ENCODE data around the gene DOCK4. TPM values are rescaled to one million over a fixed set of nuclear protein-coding genes. Genes with fewer than 3 reads are reported as not detected.

Gene DOCK4, protein sequence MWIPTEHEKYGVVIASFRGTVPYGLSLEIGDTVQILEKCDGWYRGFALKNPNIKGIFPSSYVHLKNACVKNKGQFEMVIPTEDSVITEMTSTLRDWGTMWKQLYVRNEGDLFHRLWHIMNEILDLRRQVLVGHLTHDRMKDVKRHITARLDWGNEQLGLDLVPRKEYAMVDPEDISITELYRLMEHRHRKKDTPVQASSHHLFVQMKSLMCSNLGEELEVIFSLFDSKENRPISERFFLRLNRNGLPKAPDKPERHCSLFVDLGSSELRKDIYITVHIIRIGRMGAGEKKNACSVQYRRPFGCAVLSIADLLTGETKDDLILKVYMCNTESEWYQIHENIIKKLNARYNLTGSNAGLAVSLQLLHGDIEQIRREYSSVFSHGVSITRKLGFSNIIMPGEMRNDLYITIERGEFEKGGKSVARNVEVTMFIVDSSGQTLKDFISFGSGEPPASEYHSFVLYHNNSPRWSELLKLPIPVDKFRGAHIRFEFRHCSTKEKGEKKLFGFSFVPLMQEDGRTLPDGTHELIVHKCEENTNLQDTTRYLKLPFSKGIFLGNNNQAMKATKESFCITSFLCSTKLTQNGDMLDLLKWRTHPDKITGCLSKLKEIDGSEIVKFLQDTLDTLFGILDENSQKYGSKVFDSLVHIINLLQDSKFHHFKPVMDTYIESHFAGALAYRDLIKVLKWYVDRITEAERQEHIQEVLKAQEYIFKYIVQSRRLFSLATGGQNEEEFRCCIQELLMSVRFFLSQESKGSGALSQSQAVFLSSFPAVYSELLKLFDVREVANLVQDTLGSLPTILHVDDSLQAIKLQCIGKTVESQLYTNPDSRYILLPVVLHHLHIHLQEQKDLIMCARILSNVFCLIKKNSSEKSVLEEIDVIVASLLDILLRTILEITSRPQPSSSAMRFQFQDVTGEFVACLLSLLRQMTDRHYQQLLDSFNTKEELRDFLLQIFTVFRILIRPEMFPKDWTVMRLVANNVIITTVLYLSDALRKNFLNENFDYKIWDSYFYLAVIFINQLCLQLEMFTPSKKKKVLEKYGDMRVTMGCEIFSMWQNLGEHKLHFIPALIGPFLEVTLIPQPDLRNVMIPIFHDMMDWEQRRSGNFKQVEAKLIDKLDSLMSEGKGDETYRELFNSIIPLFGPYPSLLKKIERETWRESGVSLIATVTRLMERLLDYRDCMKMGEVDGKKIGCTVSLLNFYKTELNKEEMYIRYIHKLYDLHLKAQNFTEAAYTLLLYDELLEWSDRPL (N-terminal part only)
- total RNA-seq: 4.5 and 10.1 TPM in 2 replicates

DNA sequence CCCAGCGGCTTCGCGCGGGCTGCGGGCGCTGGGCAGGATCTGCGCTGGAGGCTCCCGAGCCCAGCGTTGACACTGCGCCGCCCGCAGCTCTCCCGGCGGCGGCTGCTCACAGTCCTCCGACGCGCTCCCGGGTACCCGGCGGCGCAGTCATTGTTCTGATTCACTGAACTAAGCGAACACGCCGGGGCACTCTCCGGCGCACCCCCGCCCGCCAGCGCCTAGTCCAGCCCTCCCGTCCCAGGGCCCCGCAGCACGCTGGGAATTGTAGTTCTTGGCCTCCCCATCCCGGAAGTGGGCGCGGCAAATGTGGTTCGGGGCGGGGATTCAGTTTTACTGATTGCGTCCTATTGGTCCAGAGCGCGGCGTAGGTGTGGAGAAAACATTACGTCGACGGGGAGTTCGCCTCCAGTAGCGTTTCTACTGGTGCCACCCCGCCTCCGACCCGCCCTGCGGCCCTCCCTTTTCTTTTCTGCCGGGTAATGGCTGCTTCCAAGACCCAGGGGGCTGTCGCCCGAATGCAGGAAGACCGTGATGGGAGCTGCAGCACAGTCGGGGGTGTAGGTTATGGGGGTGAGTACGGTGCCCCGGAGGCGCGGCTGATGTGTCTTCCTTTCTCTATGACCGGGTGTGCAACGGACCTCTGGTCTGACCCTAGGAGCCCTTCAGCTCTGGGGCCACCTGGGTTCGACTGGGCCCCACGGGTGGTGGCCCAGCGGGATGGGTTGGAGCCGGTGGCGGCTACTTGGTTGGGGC is at the start of gene DOCK4, which contains the start of gene ZNF277:
TSS of gene DOCK4 (minus strand) at position 162 of the 753 bp plus-strand sequence. CDS start 261 bp downstream, outside the sequence.
TSS of gene ZNF277 (plus strand) at position 458 of the 753 bp plus-strand sequence. CDS start at position 480, 22 bp downstream.
- FAIRE-seq (no peak), DNase-seq (ENCODE audit: low read depth) (peak; percentile 95)
- Histone ChIP-seq H3K27me3 (ENCODE audit: control insufficient read depth, insufficient read depth, low read length) (no peaks in the 10 kb centered on the region), H3K36me3 (ENCODE audit: control insufficient read depth, insufficient read depth, low read length) (no peaks in the 10 kb centered on the region), H3K4me3 (ENCODE audit: low read depth, low read length) (peak within 1 kb of the TSS; percentile 80)
- TF ChIP-seq, protein P1, sequence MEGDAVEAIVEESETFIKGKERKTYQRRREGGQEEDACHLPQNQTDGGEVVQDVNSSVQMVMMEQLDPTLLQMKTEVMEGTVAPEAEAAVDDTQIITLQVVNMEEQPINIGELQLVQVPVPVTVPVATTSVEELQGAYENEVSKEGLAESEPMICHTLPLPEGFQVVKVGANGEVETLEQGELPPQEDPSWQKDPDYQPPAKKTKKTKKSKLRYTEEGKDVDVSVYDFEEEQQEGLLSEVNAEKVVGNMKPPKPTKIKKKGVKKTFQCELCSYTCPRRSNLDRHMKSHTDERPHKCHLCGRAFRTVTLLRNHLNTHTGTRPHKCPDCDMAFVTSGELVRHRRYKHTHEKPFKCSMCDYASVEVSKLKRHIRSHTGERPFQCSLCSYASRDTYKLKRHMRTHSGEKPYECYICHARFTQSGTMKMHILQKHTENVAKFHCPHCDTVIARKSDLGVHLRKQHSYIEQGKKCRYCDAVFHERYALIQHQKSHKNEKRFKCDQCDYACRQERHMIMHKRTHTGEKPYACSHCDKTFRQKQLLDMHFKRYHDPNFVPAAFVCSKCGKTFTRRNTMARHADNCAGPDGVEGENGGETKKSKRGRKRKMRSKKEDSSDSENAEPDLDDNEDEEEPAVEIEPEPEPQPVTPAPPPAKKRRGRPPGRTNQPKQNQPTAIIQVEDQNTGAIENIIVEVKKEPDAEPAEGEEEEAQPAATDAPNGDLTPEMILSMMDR (IDR thresholded peaks at IDR 0.05; ENCODE audit: insufficient read depth, low read length, severe bottlenecking): peak; percentile 18

DNA sequence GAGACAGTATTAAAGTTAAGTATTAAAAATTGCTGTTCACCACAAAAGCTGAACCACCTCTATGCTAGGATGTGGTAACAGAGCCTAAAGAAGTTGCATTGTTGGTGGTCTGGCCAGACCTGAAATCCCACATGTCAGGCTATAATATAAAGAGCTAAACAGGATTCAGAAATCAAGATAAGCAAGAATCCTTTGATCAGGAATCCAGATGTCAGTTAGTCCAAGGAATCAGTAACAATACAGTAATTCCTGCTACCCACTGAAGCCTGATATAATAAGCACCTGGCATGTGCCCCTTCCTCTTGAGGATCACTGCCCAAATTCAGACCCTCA is 49.2 kb upstream of the DOCK4 start:
- TF ChIP-seq, protein P1 (IDR thresholded peaks at IDR 0.05; ENCODE audit: insufficient read depth, low read length, severe bottlenecking): no peak
- FAIRE-seq: no peak

DNA sequence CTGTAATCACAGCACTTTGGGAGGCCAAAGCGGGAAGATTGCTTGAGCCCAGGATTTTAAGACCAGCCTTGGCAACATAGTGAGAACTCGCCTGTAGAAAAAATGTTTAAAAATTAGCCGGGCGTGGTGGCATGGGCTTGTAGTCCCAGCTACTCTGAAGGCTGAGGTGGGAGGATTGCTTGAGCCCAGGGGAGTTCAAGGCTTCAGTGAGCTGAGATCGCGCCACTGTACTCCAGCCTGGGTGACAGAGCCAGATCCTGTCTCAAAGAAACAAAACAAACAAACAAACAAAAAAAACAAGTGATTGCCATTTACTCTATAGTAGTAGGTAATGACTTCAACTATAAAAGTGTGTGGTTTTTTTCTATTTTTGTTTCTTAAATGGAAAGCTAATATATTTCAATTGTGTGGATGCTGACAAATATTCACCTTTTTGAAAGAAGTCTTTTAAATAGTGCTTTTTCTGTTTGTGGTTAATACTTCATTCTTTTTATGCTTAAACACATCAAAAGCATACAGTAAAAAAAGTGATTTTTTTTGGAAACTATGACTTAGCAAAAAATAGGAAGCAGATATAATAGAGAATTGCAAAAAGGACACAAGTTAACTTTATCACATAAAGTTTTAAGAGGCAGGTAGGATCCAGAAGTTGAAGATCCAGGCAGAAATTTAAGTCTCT is 48.6 kb upstream of the DOCK4 start:
- DNase-seq (ENCODE audit: low read depth) (no peak), FAIRE-seq (no peak)
- no peaks in the 10 kb centered on the region for H3K36me3 ChIP-seq (ENCODE audit: control insufficient read depth, insufficient read depth, low read length)
- no peak overlapping the region for H3K4me3 ChIP-seq (ENCODE audit: low read depth, low read length)
- no peaks in the 10 kb centered on the region for H3K27me3 ChIP-seq (ENCODE audit: control insufficient read depth, insufficient read depth, low read length)
- TF ChIP-seq, protein P1 (IDR thresholded peaks at IDR 0.05; ENCODE audit: insufficient read depth, low read length, severe bottlenecking): no peak

More for the DNA sequence above, 49.2 kb upstream of the DOCK4 start:
- no peaks in the 10 kb centered on the region for H3K27me3 ChIP-seq (ENCODE audit: control insufficient read depth, insufficient read depth, low read length)
- H3K4me3 ChIP-seq (ENCODE audit: low read depth, low read length): no peak overlapping the region
- H3K36me3 ChIP-seq (ENCODE audit: control insufficient read depth, insufficient read depth, low read length): no peaks in the 10 kb centered on the region
- no peak for DNase-seq (ENCODE audit: low read depth)

DNA sequence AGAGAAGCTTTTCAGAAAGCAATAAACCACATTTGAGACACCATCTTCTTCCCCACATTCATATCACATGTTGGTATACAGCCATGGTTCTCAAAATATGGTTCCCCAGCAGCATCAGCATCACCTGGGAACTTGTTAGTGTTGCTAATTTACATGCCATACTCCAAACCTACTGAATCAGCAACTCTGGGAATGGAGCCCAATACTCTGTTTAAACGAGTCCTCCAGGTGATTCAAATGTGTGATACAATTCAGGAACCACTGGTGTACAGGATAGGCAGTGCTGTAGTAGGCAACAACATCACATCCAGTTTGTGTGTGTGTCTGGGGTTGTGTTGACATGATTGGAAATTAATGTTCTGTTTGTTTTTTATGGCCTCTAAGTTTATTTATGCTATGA is 48.0 kb upstream of the DOCK4 start:
- Histone ChIP-seq H3K4me3 (ENCODE audit: low read depth, low read length) (no peak overlapping the region), H3K36me3 (ENCODE audit: control insufficient read depth, insufficient read depth, low read length) (no peaks in the 10 kb centered on the region), H3K27me3 (ENCODE audit: control insufficient read depth, insufficient read depth, low read length) (no peaks in the 10 kb centered on the region)
- TF ChIP-seq, protein P1 (IDR thresholded peaks at IDR 0.05; ENCODE audit: insufficient read depth, low read length, severe bottlenecking): no peak
- DNase-seq (ENCODE audit: low read depth) (peak; percentile 82), FAIRE-seq (no peak)
